COLO668 (cell line): Measurements from ENCODE around the gene PGBD5.
A peak's percentile ranks its signal among the peaks of the same experiment; 100 is the strongest.

Source experiments
- DNase-seq: peaks from one replicate; lab custom pipeline; 2025; ENCODE audit not compliant: unreplicated experiment; lab: John Stamatoyannopoulos, UW

Gene PGBD5

DNA sequence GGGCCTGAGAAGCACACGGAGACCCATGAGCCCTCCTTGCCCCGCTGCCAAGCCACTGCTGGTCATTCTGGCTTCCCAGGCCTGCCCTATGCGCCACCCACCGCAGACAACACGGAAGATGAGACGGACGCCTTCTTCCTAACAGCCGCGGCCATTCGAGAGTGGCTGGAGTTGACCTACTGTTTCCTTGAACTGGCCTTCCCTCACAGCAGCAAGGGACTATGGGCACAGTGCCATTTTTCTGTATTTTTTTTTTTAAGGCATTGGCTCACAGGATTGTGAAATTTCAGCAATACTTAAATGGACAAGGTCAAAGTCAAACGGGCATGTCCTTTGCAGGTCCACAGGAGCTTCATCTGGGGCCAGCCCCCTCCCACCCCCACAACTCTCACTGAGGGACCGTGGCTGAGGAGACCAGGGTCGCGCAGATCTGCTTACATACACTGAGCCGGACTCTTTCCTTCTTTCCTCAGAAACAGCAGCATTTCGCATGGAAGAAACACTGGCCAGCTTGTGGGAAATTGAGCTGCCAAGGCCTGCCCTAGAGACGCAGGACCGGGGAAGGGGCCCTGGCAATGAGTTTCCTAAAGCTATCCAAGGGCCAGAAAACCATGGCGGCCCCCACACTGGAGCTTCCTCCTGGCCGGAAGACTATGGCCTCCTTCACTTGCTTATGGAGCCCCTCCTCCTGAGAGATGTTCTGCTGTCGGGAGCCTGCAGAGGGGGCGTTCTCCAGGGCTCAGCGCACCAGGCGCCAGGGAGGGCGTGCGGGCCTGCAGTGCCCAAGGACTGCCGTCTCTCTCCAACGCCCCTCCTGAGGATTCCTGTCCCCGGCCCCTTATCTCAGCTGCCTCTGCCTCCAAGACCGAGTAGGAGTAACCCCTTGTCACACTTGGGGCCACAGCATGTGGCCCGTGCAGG is 98.9 kb downstream of the PGBD5 start:
- DNase-seq = no peak

DNA sequence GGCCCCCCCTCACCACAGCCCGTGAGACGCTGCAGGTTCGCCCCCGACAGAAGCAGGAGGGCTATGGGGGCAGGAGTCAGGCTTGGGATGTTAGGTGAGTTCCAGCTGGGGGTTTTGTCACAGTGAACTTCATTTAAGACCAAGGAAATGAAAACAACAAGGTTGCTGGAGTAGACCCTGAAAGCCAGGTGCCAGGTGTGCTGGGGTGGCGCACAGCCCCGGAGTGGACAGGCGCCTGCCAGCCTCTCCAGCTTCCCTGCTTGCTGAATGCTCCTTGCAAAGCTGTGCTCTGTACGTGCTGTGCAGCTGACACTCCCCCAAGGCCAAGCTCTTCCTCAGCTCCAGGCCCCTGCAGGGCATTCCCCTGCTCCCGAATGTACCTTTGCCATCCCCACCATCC is 102.4 kb downstream of the PGBD5 start:
- no peak for DNase-seq

DNA sequence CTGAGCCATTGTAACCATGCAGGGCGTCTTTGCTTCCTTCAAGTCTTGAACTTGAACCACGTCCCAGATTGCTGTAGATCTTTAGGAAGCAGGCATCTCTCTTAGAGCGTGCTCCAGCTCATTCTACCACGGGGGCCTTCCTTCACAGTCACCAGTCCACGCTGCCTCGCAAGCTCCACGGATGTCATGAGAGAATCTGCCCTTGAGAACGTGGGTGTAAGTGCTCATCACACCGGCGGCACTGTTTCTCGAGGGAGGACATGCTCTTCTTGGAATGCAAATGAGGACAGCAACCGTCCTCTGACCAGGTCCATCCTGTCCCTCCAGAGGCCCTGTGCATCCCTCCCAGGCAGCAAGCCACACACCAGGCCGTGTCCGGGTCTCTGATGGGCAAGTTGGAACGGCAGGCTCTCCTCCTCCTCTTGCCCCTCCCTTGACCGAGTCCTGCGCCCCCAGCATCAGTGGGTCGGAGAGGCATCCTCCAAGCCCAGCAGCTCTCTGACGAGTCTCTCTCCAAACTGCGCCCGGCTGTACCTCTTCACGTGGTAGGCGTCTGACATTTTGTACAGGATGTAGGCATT is 103.1 kb downstream of the PGBD5 start:
- DNase-seq = no peak

DNA sequence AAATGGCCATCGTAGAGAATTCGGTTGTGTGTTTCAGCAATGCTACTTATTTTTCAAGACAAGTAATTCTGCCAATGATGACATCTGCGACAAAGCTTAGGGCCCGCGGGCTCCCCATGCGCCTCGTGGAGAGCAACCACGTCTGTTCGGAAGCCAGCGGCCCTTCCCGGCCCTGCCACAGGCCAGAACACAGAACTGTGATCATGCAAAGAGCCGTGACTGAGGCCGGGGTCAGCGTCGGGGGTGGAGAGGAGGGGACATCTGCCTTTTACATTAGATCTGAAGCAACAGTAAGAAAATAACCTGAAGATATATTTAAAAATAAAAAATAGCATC is 103.7 kb downstream of the PGBD5 start:
- no peak for DNase-seq

DNA sequence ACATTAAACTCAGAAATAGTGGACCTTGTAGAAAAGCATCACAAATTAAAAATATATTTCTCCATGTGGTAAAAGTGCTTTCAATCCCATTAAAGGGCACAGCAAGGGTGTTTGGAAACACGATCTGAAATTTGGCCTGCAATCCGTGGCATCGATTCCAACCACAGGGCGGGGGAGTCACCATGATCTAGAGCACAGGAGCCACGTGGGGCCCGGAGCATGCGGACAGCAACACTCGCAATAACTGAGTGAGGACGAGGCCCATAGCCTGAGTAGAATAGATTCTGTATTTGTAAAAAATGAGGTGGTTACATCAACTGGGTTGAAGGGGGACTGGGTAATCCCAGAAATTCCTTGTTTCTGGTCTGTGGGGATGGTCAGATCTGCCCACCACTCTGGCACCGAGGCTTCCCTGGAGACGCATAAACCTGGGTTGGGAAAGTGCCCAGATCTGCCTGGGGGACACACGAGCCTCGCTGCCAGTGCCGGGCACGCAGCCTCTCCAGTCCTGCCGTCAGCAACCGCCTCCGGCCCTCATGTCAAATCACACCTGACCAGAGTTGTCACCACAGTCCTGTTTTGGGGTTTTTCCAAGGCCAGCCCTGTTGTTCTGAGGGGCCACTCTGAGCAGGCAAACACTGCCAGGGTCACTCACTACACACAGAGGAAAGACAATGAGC is 104.3 kb downstream of the PGBD5 start:
- no peak for DNase-seq

GRCh38 chr1:230321341-230321740 is 104.8 kb downstream of the PGBD5 start:
- no peak for DNase-seq

GRCh38 chr1:230320804-230321203 is 105.3 kb downstream of the PGBD5 start:
- no peak for DNase-seq

DNA sequence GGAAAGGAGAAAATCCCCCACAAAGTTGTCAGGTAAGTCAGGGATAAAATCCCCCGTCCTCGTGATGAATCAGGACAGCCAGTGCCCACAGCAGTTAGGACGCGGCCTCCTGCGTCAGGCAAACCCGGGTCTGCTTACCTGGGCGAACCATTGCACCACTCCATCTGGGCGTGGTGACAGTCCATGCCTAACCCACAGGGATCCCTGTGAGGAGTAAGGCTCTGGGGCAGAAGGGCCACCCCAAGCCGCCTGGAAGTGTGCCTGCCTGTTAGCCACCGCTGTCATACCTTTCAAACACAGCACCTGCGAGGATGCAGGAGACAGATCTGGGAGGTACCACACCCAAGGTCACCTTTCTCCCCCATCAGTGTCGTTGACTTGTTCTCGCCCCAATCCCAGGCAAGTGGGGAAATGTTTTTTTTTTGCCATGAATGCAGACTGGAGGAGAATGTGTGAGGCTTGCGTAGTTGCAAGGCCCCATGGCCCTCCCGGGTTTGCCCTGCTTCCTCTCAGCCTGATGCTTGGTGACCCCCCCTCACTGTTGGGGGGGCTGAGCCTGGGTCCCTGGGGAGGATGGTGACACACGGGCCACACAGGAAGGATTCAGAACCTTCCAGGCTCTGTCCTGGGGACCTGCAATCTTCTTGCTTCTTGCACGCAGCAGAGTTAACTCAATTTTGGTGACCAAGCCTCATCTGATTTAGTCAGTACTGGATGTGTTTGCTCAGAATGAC is 107.0 kb downstream of the PGBD5 start:
- DNase-seq = no peak

GRCh38 chr1:230317823-230318819 is 108.0 kb downstream of the PGBD5 start:
- no peak for DNase-seq

- no peak for DNase-seq
Observed at GRCh38 chr1:230316864-230317745, 109.0 kb downstream of the PGBD5 start.

- DNase-seq = no peak
Observed at GRCh38 chr1:230315099-230315498, 111.0 kb downstream of the PGBD5 start.

- no peak for DNase-seq
Observed at GRCh38 chr1:230314142-230314470, 112.0 kb downstream of the PGBD5 start.

DNA sequence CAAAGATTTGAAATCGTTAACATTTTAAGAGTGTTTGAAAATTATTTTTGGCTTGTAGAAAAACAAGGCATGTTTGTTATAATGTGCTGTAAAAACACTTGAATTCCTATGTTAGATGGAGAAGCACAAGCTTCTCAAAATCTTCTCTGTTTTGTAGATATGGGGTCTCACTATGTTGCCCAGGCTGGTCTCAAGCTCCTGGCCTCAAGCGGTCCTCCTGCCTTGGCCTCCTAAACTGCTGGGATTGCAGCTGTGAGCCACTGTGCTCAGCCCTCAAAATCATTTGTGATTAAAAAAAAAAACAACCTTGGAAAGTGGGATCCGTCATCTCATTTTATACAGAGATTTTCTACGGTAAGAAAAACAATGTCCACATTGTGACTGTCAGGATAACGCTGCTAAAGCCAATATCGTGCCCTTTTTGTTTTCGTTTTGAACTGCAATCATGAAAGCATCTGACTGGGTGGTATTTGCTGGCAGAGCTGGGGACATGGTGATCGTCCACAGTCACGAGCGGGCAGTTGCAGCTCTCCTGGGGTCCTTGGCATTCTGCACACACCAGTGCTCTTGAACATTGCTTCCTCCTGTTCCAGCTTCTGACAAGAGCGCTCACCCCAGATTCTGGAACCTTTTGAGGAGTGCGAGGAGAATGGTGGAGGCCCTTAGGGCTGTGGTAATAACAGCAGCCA is 112.5 kb downstream of the PGBD5 start:
- no peak for DNase-seq

DNA sequence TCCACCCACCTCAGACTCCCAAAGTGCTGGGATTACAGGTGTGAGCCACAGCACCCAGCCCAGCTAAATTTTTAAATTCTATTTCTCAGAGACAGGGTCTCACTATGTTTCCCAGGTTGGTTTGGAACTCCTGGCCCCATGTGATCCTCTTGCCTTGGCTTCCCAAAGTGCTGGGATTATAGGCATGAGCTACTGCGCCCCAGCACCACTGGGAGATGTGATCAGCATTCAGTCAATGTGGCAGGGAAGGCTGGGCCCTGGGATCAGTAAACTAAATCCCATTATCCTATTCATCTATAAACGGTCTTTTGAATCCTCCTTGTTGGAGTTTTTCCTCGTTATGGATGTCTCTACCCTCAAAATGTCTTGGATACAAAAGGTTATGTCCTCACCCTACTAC is 113.5 kb downstream of the PGBD5 start:
- DNase-seq = no peak

- peak; percentile 85 for DNase-seq
Observed at GRCh38 chr1:230310381-230311163, 115.6 kb downstream of the PGBD5 start.

- DNase-seq = no peak
Observed at GRCh38 chr1:230309646-230310177, 116.4 kb downstream of the PGBD5 start.

GRCh38 chr1:230308821-230309220 is 117.3 kb downstream of the PGBD5 start:
- DNase-seq = no peak

DNA sequence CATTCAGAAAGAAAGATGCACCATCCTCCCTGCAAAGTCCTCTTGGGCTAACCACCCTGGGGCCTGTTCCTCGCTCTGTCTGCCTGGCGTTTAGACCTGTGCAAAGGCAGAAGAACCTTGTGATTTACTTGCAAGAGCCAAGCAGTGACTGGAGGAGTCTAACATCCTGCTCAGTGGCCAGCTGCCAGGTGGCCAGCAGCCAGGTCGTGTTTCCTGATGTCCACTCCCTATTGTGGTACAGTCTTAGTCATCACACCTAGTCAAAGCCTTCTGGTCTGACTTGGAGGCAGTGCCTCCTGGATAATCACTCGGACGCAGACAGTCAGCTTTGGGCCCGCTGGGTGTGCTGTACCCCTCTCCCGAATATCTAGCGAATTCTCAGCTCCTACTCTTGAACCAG is 118.1 kb downstream of the PGBD5 start:
- no peak for DNase-seq
